CD14-positive monocyte (primary cell): ENCODE measurements around the gene RCOR1. TPM values are rescaled to one million over a fixed set of nuclear protein-coding genes. Genes with fewer than 3 reads are reported as not detected.

Experiments used
- DNase-seq, 3 donors: peaks; one replicate each; pipeline ENCODE4 v3.0.0-alpha.2; 2011 to 2022
- H2AFZ ChIP-seq: 2 replicates; pipeline ENCODE4 v1.6.0; 2012; ENCODE audit warnings: mild to moderate bottlenecking, low read depth, low read length, inconsistent platforms; ENCODE audit not compliant: insufficient read depth, poor library complexity, severe bottlenecking
- H3K27ac ChIP-seq, 2 donors: 1 replicate in 1 of 2; 2 replicates in 1 of 2; pipeline ENCODE4 v1.5.1; 2012 to 2013; ENCODE audit warnings: low read length in 2 of 2, control low read depth in 1 of 2, inconsistent platforms in 1 of 2, low read depth in 1 of 2, mild to moderate bottlenecking in 1 of 2
- H3K27me3 ChIP-seq, 2 donors: one replicate each; pipeline versions ENCODE4 v1.6.0 to v1.6.1; 2011 to 2013; ENCODE audit warnings: low read length in 2 of 2; ENCODE audit not compliant: control insufficient read depth in 2 of 2, insufficient read depth in 2 of 2
- H3K36me3 ChIP-seq, 2 donors: replicated peaks in 1 of 2; 1 replicate in 1 of 2; 2 replicates in 1 of 2; pipeline versions ENCODE4 v1.5.1 to v1.6.1; 2012 to 2013; ENCODE audit warnings: low read length in 2 of 2, control low read depth in 1 of 2, inconsistent platforms in 1 of 2, mild to moderate bottlenecking in 1 of 2; ENCODE audit not compliant: insufficient read depth in 2 of 2, control insufficient read depth in 1 of 2
- H3K4me1 ChIP-seq, 2 donors: 1 replicate in 1 of 2; 2 replicates in 1 of 2; pipeline versions ENCODE4 v1.5.1 to v1.6.1; 2012 to 2013; ENCODE audit warnings: low read length in 2 of 2, control low read depth in 1 of 2, inconsistent platforms in 1 of 2, mild to moderate bottlenecking in 1 of 2, moderate library complexity in 1 of 2; ENCODE audit not compliant: insufficient read depth in 2 of 2, control insufficient read depth in 1 of 2
- H3K4me2 ChIP-seq: replicated peaks from 2 replicates; pipeline ENCODE3; 2012; ENCODE audit warnings: low read length, moderate library complexity, mild to moderate bottlenecking; ENCODE audit not compliant: poor library complexity, severe bottlenecking; ENCODE audit errors: extremely low read depth
- H3K4me3 ChIP-seq, 3 experiments: fragments of 200-600 bp in 1 of 3; sonication (generic) in 1 of 3; replicated peaks in 1 of 3; 1 replicate in 2 of 3; 2 replicates in 1 of 3; pipeline ENCODE4 v1.5.1; 2011 to 2013; ENCODE audit warnings: low read length in 3 of 3, mild to moderate bottlenecking in 3 of 3, control low read depth in 2 of 3, low read depth in 2 of 3, inconsistent platforms in 1 of 3, moderate library complexity in 1 of 3
- H3K79me2 ChIP-seq: 2 replicates; pipeline ENCODE4 v1.6.0; 2012; ENCODE audit warnings: mild to moderate bottlenecking, control low read depth, inconsistent platforms, low read length, moderate library complexity; ENCODE audit not compliant: insufficient read depth
- H3K9ac ChIP-seq: 2 replicates; pipeline ENCODE4 v1.6.0; 2017; ENCODE audit warnings: low read length, mild to moderate bottlenecking; ENCODE audit not compliant: insufficient read depth, poor library complexity, severe bottlenecking
- H3K9me3 ChIP-seq, 2 donors: replicated peaks in 1 of 2; 1 replicate in 1 of 2; 2 replicates in 1 of 2; pipeline versions ENCODE4 v1.5.1 to v1.6.1; 2012 to 2013; ENCODE audit warnings: low read length in 2 of 2, control low read depth in 1 of 2; ENCODE audit not compliant: control insufficient read depth in 1 of 2, insufficient read depth in 1 of 2
- H4K20me1 ChIP-seq: 2 replicates; pipeline ENCODE4 v1.6.0; 2012; ENCODE audit warnings: mild to moderate bottlenecking, low read length, control low read depth, moderate library complexity; ENCODE audit not compliant: insufficient read depth
- H3K27ac Mint-ChIP-seq, 7 donors: one replicate each; pipeline ENCODE4 v1.8.0; 2020; ENCODE audit warnings: mild to moderate bottlenecking in 7 of 7, mixed read lengths in 7 of 7, moderate library complexity in 6 of 7, inconsistent platforms in 2 of 7
- H3K27me3 Mint-ChIP-seq, 3 donors: one replicate each; pipeline ENCODE4 v1.8.0; 2021 to 2022; ENCODE audit warnings: low read depth in 3 of 3, mild to moderate bottlenecking in 3 of 3, mixed read lengths in 3 of 3, moderate library complexity in 3 of 3, inconsistent platforms in 1 of 3
- H3K36me3 Mint-ChIP-seq, 2 donors: one replicate each; pipeline ENCODE4 v1.8.0; 2020; ENCODE audit warnings: mixed read lengths in 2 of 2, inconsistent platforms in 1 of 2, mild to moderate bottlenecking in 1 of 2
- H3K4me1 Mint-ChIP-seq: one replicate; pipeline ENCODE4 v1.8.0; 2020; ENCODE audit warnings: mild to moderate bottlenecking, mixed read lengths
- H3K4me3 Mint-ChIP-seq, 2 donors: one replicate each; pipeline ENCODE4 v1.8.0; 2020; ENCODE audit warnings: mild to moderate bottlenecking in 2 of 2, mixed read lengths in 2 of 2, moderate library complexity in 1 of 2
- H3K9me3 Mint-ChIP-seq, 7 donors: one replicate each; pipeline ENCODE4 v1.8.0; 2020 to 2022; ENCODE audit warnings: mixed read lengths in 7 of 7, mild to moderate bottlenecking in 6 of 7, moderate library complexity in 6 of 7, inconsistent platforms in 2 of 7
- WGBS: methylation state at CpG from one replicate; pipeline ENCODE4 v1.1.5; 2013; ENCODE audit warnings: missing lambda C conversion rate; ENCODE audit not compliant: insufficient coverage; 5-methylcytosine and 5-hydroxymethylcytosine counted together
- intact Hi-C, 2 donors: fragments of 100-400 bp; cut with micrococcal nuclease; formaldehyde crosslinking; loops; one replicate each; pipeline versions ENCODE4 v1.15.0 to v1.15.1; 2023
- polyA plus RNA-seq, 3 donors: library from polyadenylated mRNA; depleted of rRNA in 1 of 3; unstranded in 2 of 3; stranded (reverse) in 1 of 3; fragments of 300-500 nt in 2 of 3; fragments of >200 nt in 1 of 3; fragmentation: Illumina TruSeq in 2 of 3; gene quantifications; 1 replicate in 2 of 3; 2 replicates in 1 of 3; pipeline ENCODE4 v1.2.3, GENCODE V29; 2012 to 2021
- TF ChIP-seq, protein P1 (sequence below): fragments of 200-600 bp; IDR thresholded peaks from one replicate; pipeline ENCODE4 v1.8.0; 2022; ENCODE audit warnings: antibody characterized with exemption, mild to moderate bottlenecking

RCOR1 gene
- polyA plus RNA-seq, 3 donors, result 2.1 to 36.6 (median 2.3) TPM

DNA sequence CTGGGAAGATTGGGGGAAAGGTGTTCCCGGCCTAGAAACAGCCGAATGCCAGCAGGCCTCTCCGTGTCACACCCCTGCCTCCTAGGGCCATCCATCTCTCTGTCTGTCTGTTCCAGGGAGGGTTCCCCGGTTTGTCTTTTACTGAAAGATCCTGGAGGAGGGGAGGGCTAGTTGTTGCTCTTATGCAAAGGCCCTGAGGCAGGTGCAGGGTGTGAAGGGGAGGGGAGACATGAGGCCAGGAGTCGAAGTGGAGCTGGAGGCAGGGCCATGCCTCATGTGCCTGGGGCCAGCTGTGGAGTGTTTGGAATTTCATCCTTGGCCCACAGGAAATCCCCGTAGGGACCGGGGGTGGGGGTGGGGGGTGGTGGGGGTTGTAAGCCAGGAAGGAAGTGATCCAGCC, 8.7 kb upstream of the RCOR1 start:
- H3K9me3 Mint-ChIP-seq, result peaks cover 0 to 4% (median 0%) of the 10 kb centered on the region in 7 donors
- no peak overlapping the region for H3K4me3 ChIP-seq
- H3K9me3 ChIP-seq, result no peaks in the 10 kb centered on the region
- no peak overlapping the region for H3K27ac ChIP-seq
- no peak overlapping the region for H3K9ac ChIP-seq
- 78% methylated on average over 5 of the region's 7 CpGs for WGBS
- no peaks in the 10 kb centered on the region for H3K79me2 ChIP-seq
- H3K36me3 ChIP-seq, result no peaks in the 10 kb centered on the region
- no peak overlapping the region for H2AFZ ChIP-seq
- H3K27me3 ChIP-seq, result no peaks in the 10 kb centered on the region
- no peak overlapping the region for H3K27ac Mint-ChIP-seq
- intact Hi-C loops, result loop anchor here in 1 of 2 donors (10.0 kb wide), 1 partner anchor 149 kb away; no protein-coding TSS in a partner anchor
- no peaks in the 10 kb centered on the region for H3K36me3 Mint-ChIP-seq
- TF ChIP-seq, protein P1, sequence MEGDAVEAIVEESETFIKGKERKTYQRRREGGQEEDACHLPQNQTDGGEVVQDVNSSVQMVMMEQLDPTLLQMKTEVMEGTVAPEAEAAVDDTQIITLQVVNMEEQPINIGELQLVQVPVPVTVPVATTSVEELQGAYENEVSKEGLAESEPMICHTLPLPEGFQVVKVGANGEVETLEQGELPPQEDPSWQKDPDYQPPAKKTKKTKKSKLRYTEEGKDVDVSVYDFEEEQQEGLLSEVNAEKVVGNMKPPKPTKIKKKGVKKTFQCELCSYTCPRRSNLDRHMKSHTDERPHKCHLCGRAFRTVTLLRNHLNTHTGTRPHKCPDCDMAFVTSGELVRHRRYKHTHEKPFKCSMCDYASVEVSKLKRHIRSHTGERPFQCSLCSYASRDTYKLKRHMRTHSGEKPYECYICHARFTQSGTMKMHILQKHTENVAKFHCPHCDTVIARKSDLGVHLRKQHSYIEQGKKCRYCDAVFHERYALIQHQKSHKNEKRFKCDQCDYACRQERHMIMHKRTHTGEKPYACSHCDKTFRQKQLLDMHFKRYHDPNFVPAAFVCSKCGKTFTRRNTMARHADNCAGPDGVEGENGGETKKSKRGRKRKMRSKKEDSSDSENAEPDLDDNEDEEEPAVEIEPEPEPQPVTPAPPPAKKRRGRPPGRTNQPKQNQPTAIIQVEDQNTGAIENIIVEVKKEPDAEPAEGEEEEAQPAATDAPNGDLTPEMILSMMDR, result no peak
- H3K4me2 ChIP-seq, result no peak overlapping the region
- peaks cover 18% of the 10 kb centered on the region for H3K4me1 Mint-ChIP-seq
- H3K27me3 Mint-ChIP-seq, result peaks cover 4 to 11% (median 7%) of the 10 kb centered on the region in 3 donors
- peaks cover 16 to 22% of the 10 kb centered on the region in 2 donors for H3K4me1 ChIP-seq
- no peak overlapping the region for H3K4me3 Mint-ChIP-seq
- DNase-seq, result no peak
- no peaks in the 10 kb centered on the region for H4K20me1 ChIP-seq

DNA sequence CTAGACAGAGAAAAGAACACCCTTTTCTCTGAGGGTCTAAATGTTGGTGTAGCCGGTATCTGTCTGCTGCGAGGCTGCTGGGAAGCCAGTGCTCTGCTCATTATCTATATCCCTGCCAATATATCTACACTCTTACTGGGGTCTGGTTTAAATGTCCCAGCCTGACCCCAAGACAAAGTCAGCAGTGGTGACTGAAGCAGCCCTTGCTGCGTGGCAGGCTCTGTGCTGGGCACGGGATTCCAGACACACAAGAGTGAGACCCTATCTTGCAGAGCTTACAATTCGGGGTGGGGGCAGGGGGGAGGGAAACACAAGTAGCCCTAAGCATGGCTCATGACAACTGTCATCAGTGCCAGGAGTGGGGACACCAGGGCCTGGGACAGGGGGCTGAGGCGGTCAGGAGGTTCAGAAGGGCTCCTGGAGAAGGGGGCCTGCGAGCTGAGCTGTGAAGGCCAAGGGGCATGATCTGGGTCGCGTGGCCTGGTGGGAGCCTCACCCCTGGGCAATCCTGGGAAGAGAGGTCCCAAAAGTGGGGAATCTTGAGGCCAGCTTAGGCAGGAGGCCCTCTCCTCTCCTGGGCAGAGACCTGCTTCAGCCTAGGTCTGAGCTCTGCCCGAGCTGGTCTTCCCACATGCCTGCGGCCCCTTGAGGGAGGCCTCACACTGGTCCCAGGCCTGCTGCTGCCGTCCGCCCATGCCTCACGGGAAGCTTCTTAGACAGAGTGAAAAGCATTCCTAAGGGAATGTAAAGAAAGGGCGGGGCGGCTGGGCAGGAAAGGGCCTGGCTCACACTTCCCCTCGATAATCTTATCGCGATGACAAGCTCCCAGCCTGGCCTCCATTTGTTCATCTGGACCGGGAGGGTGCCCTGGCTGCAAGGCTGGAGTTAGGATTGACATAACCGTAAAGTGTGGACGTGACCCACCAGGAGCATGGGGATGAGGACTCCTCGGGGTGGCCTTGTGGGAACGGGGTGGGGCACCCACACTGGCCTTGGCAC, 7.3 kb upstream of the RCOR1 start:
- Histone ChIP-seq H3K27ac (no peak overlapping the region), H3K4me2 (no peak overlapping the region), H3K4me1 (peaks cover 2 to 8% of the 10 kb centered on the region in 2 donors), H3K27me3 (no peaks in the 10 kb centered on the region), H3K9me3 (no peaks in the 10 kb centered on the region), H3K79me2 (no peaks in the 10 kb centered on the region), H3K4me3 (no peak overlapping the region), H2AFZ (no peak overlapping the region), H3K9ac (no peak overlapping the region), H3K36me3 (no peaks in the 10 kb centered on the region), H4K20me1 (no peaks in the 10 kb centered on the region)
- peaks cover 0 to 4% (median 0%) of the 10 kb centered on the region in 7 donors for H3K9me3 Mint-ChIP-seq
- H3K27ac Mint-ChIP-seq, result peak overlapping the region in 1 of 7 donors; percentile 31
- H3K27me3 Mint-ChIP-seq, result peaks cover 5 to 14% (median 11%) of the 10 kb centered on the region in 3 donors
- peaks cover 10% of the 10 kb centered on the region for H3K4me1 Mint-ChIP-seq
- TF ChIP-seq, protein P1, result no peak
- H3K36me3 Mint-ChIP-seq, result no peaks in the 10 kb centered on the region
- 79% methylated on average over 21 of the region's 24 CpGs for WGBS
- intact Hi-C loops, result loop anchor here in 1 of 2 donors (10.0 kb wide), 1 partner anchor 150 kb away; no protein-coding TSS in a partner anchor
- no peak for DNase-seq
- H3K4me3 Mint-ChIP-seq, result no peak overlapping the region
